Fibroblast of lung (primary cell): Measurements from ENCODE around the gene FAM184B. TPM values are rescaled to one million over a fixed set of nuclear protein-coding genes. Genes with fewer than 3 reads are reported as not detected.

Source experiments
- DNase-seq, 2 donors: peaks; one replicate each; pipeline versions ENCODE4 v3.0.0 to v3.0.0-alpha.2; 2010; ENCODE audit warnings: low read depth in 2 of 2
- H2AFZ ChIP-seq: 2 replicates; pipeline ENCODE4 v1.5.1; 2012; ENCODE audit warnings: low read length, control low read depth, inconsistent platforms
- H3K27ac ChIP-seq: 2 replicates; pipeline ENCODE4 v1.5.1; 2011; ENCODE audit warnings: low read length, control low read depth; ENCODE audit not compliant: insufficient read depth
- H3K27me3 ChIP-seq: 2 replicates; pipeline ENCODE4 v1.5.1; 2011; ENCODE audit warnings: mild to moderate bottlenecking, low read length; ENCODE audit not compliant: control insufficient read depth, insufficient read depth
- H3K36me3 ChIP-seq: 2 replicates; pipeline ENCODE4 v1.5.1; 2011; ENCODE audit warnings: low read length; ENCODE audit not compliant: control insufficient read depth, insufficient read depth
- H3K4me1 ChIP-seq: 2 replicates; pipeline ENCODE4 v1.5.1; 2011; ENCODE audit warnings: low read length; ENCODE audit not compliant: control insufficient read depth, insufficient read depth; ENCODE audit errors: extremely low read depth
- H3K4me2 ChIP-seq: 2 replicates; pipeline ENCODE4 v1.5.1; 2011; ENCODE audit warnings: low read length, control low read depth; ENCODE audit not compliant: insufficient read depth; ENCODE audit errors: extremely low read depth
- H3K4me3 ChIP-seq, 4 experiments: fragments of 200-600 bp in 1 of 4; sonication (generic) in 1 of 4; replicated peaks in 1 of 4; 2 replicates each; pipeline ENCODE4 v1.5.1; 2011 to 2016; ENCODE audit warnings: low read length in 4 of 4, low read depth in 3 of 4, mild to moderate bottlenecking in 3 of 4, control low read depth in 2 of 4, inconsistent platforms in 1 of 4, mixed read lengths in 1 of 4; ENCODE audit not compliant: insufficient read depth in 1 of 4; ENCODE audit errors: control extremely low read depth in 1 of 4
- H3K79me2 ChIP-seq: 2 replicates; pipeline ENCODE4 v1.5.1; 2012; ENCODE audit warnings: mild to moderate bottlenecking, low read length, inconsistent platforms; ENCODE audit not compliant: control insufficient read depth, insufficient read depth
- H3K9ac ChIP-seq: 2 replicates; pipeline ENCODE4 v1.5.1; 2011; ENCODE audit warnings: mild to moderate bottlenecking, low read length, control low read depth; ENCODE audit not compliant: insufficient read depth
- H3K9me3 ChIP-seq: 2 replicates; pipeline ENCODE4 v1.5.1; 2012; ENCODE audit warnings: low read depth, low read length; ENCODE audit not compliant: control insufficient read depth, insufficient read depth
- H4K20me1 ChIP-seq: 2 replicates; pipeline ENCODE4 v1.5.1; 2011; ENCODE audit warnings: low read length; ENCODE audit not compliant: control insufficient read depth, insufficient read depth; ENCODE audit errors: extremely low read depth
- EZH2 ChIP-seq: IDR thresholded peaks from 2 replicates; pipeline ENCODE4 v1.5.1; 2012; ENCODE audit warnings: low read length, control low read depth, mild to moderate bottlenecking; ENCODE audit errors: missing control alignments
- polyA plus RNA-seq, 2 donors: library from polyadenylated mRNA; depleted of rRNA in 1 of 2; stranded (reverse) in 1 of 2; unstranded in 1 of 2; fragments of >200 nt; gene quantifications; 2 replicates each; pipeline ENCODE4 v1.2.1, GENCODE V29; 2011 to 2012; ENCODE audit warnings: missing spikeins in 1 of 2
- total RNA-seq: library from RNA; depleted of rRNA; stranded (reverse); fragments of >200 nt; gene quantifications from 2 replicates; pipeline ENCODE4 v1.2.1, GENCODE V29; 2014
- TF ChIP-seq, protein P1 (sequence below), 2 donors: IDR thresholded peaks in 1 of 2; conservative IDR thresholded peaks in 1 of 2; 1 replicate in 1 of 2; 2 replicates in 1 of 2; pipeline ENCODE4 v1.5.1; 2011 to 2012; ENCODE audit warnings: low read length in 2 of 2, control low read depth in 1 of 2, inconsistent platforms in 1 of 2, low read depth in 1 of 2, mild to moderate bottlenecking in 1 of 2

Gene FAM184B
- total and polyA plus RNA-seq, 2 donors (not counting 1 experiment from before 2014, with no cell fraction given) = not detected

DNA sequence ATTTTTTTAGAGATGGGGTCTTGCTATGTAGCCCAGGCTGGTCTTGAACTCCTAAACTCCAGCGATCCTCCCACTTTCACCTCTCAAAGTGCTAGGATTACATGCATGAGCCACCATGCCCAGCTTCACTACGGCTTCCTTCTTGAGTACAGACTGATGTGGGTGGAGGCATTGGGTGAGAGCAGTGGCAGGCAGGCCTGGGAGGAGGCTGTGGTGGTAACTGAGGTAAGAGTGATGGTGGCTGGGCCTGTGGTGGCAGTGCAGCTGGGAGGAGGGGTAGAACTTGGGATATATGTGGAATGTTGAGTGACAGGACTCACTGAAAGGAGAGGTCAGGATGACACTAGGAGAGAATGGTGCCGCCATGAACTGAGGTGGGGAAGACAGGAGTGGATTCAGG lies 86.1 kb downstream of the FAM184B start:
- TF ChIP-seq, protein P1, sequence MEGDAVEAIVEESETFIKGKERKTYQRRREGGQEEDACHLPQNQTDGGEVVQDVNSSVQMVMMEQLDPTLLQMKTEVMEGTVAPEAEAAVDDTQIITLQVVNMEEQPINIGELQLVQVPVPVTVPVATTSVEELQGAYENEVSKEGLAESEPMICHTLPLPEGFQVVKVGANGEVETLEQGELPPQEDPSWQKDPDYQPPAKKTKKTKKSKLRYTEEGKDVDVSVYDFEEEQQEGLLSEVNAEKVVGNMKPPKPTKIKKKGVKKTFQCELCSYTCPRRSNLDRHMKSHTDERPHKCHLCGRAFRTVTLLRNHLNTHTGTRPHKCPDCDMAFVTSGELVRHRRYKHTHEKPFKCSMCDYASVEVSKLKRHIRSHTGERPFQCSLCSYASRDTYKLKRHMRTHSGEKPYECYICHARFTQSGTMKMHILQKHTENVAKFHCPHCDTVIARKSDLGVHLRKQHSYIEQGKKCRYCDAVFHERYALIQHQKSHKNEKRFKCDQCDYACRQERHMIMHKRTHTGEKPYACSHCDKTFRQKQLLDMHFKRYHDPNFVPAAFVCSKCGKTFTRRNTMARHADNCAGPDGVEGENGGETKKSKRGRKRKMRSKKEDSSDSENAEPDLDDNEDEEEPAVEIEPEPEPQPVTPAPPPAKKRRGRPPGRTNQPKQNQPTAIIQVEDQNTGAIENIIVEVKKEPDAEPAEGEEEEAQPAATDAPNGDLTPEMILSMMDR (conservative IDR thresholded peaks at IDR 0.05 in 1 of 2, IDR thresholded peaks at IDR 0.05 in 1 of 2; ENCODE audit: low read depth in 1 of 2, low read length in 2 of 2) = no peak
- no peak for TF ChIP-seq EZH2
- H3K9me3 ChIP-seq = no peaks in the 10 kb centered on the region
- no peaks in the 10 kb centered on the region for H3K36me3 ChIP-seq
- no peak overlapping the region for H3K4me3 ChIP-seq
- H3K79me2 ChIP-seq = no peaks in the 10 kb centered on the region
- H3K9ac ChIP-seq = no peak overlapping the region
- no peak for DNase-seq
- no peaks in the 10 kb centered on the region for H3K4me1 ChIP-seq
- no peaks in the 10 kb centered on the region for H3K27me3 ChIP-seq
- no peak overlapping the region for H3K27ac ChIP-seq
- H3K4me2 ChIP-seq = no peak overlapping the region
- H2AFZ ChIP-seq = no peak overlapping the region
- H4K20me1 ChIP-seq = no peaks in the 10 kb centered on the region

DNA sequence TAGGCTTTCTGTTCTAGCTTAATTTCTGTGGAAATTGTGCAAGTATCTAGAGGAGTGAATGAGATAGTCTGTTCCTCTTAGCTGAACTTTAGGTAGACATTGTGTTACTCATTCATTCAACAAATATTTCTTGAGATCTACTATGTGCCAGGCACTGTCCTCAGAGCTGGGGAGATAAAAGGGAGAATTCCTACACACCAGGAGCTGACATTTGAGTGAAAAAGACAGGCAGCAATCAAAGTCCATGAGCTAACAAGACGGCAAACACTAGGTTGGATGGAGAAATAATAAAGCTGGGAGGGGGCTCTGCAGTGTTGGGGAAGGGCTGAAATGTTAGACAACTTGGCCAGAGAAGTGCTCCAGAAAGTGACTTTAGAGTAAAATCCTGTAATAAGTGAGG lies 86.9 kb downstream of the FAM184B start:
- no peak for TF ChIP-seq EZH2
- TF ChIP-seq, protein P1 (conservative IDR thresholded peaks at IDR 0.05 in 1 of 2, IDR thresholded peaks at IDR 0.05 in 1 of 2; ENCODE audit: low read depth in 1 of 2, low read length in 2 of 2) = no peak
- Histone ChIP-seq H3K9ac (no peak overlapping the region), H3K36me3 (no peaks in the 10 kb centered on the region), H2AFZ (no peak overlapping the region), H3K79me2 (no peaks in the 10 kb centered on the region), H3K4me1 (no peaks in the 10 kb centered on the region), H3K4me3 (no peak overlapping the region), H3K27me3 (no peaks in the 10 kb centered on the region), H3K27ac (no peak overlapping the region), H3K9me3 (no peaks in the 10 kb centered on the region), H4K20me1 (no peaks in the 10 kb centered on the region), H3K4me2 (no peak overlapping the region)
- DNase-seq = no peak

- no peaks in the 10 kb centered on the region for H3K9me3 ChIP-seq
- TF ChIP-seq, protein P1 (conservative IDR thresholded peaks at IDR 0.05 in 1 of 2, IDR thresholded peaks at IDR 0.05 in 1 of 2; ENCODE audit: low read depth in 1 of 2, low read length in 2 of 2) = no peak
- no peak for TF ChIP-seq EZH2
- H3K4me1 ChIP-seq = no peaks in the 10 kb centered on the region
- no peaks in the 10 kb centered on the region for H3K79me2 ChIP-seq
- no peak overlapping the region for H3K27ac ChIP-seq
- no peak overlapping the region for H3K4me3 ChIP-seq
- H4K20me1 ChIP-seq = no peaks in the 10 kb centered on the region
- H3K9ac ChIP-seq = no peak overlapping the region
- DNase-seq = no peak
- H2AFZ ChIP-seq = no peak overlapping the region
- no peak overlapping the region for H3K4me2 ChIP-seq
- no peaks in the 10 kb centered on the region for H3K36me3 ChIP-seq
- no peaks in the 10 kb centered on the region for H3K27me3 ChIP-seq
These were observed 90.5 kb downstream of the FAM184B start for GRCh38 chr4:17690898-17691297.
